Measurements from ENCODE around the gene ABLIM2.

GRCh38 chr4:8052160-8052691, 106.4 kb downstream of the ABLIM2 start:
- no peak for TF ChIP-seq SYNCRIP (IDR thresholded peaks at IDR 0.05; ENCODE audit: insufficient read depth, low read depth, low read length)
- TF ChIP-seq CTCF (CRISPR knock-in tag; IDR thresholded peaks at IDR 0.05), result no peak
- TF ChIP-seq GABPA (IDR thresholded peaks at IDR 0.05; ENCODE audit: low read depth, low read length), result no peak
- TF ChIP-seq GABPA (CRISPR knock-in tag; IDR thresholded peaks at IDR 0.05; ENCODE audit: low read depth), result no peak
- TF ChIP-seq PCBP1 (IDR thresholded peaks at IDR 0.05; ENCODE audit: borderline replicate concordance, low read depth, low read length), result no peak
- TF ChIP-seq EZH2 (conservative IDR thresholded peaks at IDR 0.05; ENCODE audit: low read depth, low read length), result no peak
- no peak for TF ChIP-seq ZBTB7B (CRISPR knock-in tag; IDR thresholded peaks at IDR 0.05)
- TF ChIP-seq ZBTB4 (CRISPR knock-in tag; IDR thresholded peaks at IDR 0.05; ENCODE audit: borderline replicate concordance), result no peak
- no peak for TF ChIP-seq ETV6 (CRISPR knock-in tag; conservative IDR thresholded peaks at IDR 0.05)
- TF ChIP-seq ZNF281 (CRISPR knock-in tag; IDR thresholded peaks at IDR 0.05; ENCODE audit: borderline replicate concordance), result no peak
- TF ChIP-seq XBP1 (CRISPR knock-in tag; IDR thresholded peaks at IDR 0.05), result no peak
- no peak for TF ChIP-seq TAF15 (IDR thresholded peaks at IDR 0.05; ENCODE audit: low read depth, low read length, poor library complexity, severe bottlenecking)
- TF ChIP-seq ZNF567 (CRISPR knock-in tag; IDR thresholded peaks at IDR 0.05; ENCODE audit: borderline replicate concordance), result no peak
- TF ChIP-seq KLF16 (CRISPR knock-in tag; IDR thresholded peaks at IDR 0.05), result no peak
- TF ChIP-seq POLR2A (IDR thresholded peaks at IDR 0.05; ENCODE audit: insufficient read depth in 1 of 2, low read depth in 2 of 2, low read length in 2 of 2), result no peak

All from HepG2 (cell line).